Measurements from ENCODE around the gene LGALS16.
"Not testable (repeated sequence)": the region's sequence is repeated elsewhere in the genome, so short reads cannot be mapped to it uniquely, and the experiment has no call there.

GRCh38 chr19:39688637-39689036, 32.9 kb downstream of the LGALS16 start:
- not testable (repeated sequence) for TF ChIP-seq CTCF, POLR2A (IDR thresholded peaks at IDR 0.05)

All from Peyer's patch (tissue), 4 donors.